Right lobe of liver (tissue), 4 donors: ENCODE results near the gene HNMT.

Experiments
- CTCF ChIP-seq, 4 donors: fragments of 200-600 bp in 3 of 4; fragments of 450-650 bp in 1 of 4; IDR thresholded peaks; one replicate each; pipeline versions ENCODE4 v1.5.1 to v1.8.0; 2016 to 2022; ENCODE audit warnings: antibody characterized with exemption in 4 of 4, mild to moderate bottlenecking in 2 of 4
- POLR2A ChIP-seq: fragments of 450-650 bp; IDR thresholded peaks from one replicate; pipeline ENCODE4 v1.6.1; 2017; ENCODE audit warnings: antibody characterized with exemption, mild to moderate bottlenecking
- donor health status: DM: no; HTN: no; CAD: no.
- donor health status: DM: no; HTN: no; CAD: no.
- donor health status: DM: no; HTN: yes; CAD: no.

DNA sequence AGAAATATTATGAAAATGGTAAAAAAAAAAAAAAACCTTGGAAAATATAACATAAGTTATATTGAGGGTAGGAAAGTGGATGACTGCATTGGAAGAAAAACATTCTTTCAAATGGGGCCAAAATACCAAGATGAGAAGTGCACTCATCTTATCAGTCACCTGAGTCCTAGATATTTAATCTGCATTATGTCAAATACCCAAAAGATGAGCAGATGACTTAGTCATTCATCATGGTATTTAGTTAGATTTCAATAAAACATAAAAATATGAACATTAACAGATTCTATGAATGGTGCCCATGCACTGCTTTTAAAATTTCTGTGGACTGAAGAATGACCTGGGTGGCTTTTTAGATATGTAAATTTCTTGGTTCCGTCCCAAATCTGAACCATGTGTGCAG is 56.9 kb downstream of the HNMT start:
- TF ChIP-seq CTCF (IDR thresholded peaks at IDR 0.05) (no peak), POLR2A (no peak)
